Skin epidermis (tissue), 12 donors: ENCODE measurements around the gene PCDHGA5.
A peak's percentile ranks its signal among the peaks of the same experiment; 100 is the strongest.
"Not testable (repeated sequence)": the region's sequence is repeated elsewhere in the genome, so short reads cannot be mapped to it uniquely, and the experiment has no call there.

Source experiments
- H3K27ac ChIP-seq, 21 experiments: fragments of 200-600 bp; sonication (generic) in 11 of 21; one replicate each; pipeline ENCODE4 v1.5.0; 2020; ENCODE audit warnings: mild to moderate bottlenecking in 3 of 21, inconsistent platforms in 2 of 21, moderate library complexity in 2 of 21
- H3K4me3 ChIP-seq, 7 experiments: fragments of 200-600 bp; sonication (generic) in 2 of 7; one replicate each; pipeline ENCODE4 v1.5.0; 2020; ENCODE audit warnings: inconsistent platforms in 2 of 7, mild to moderate bottlenecking in 2 of 7, moderate library complexity in 1 of 7

Gene PCDHGA5

DNA sequence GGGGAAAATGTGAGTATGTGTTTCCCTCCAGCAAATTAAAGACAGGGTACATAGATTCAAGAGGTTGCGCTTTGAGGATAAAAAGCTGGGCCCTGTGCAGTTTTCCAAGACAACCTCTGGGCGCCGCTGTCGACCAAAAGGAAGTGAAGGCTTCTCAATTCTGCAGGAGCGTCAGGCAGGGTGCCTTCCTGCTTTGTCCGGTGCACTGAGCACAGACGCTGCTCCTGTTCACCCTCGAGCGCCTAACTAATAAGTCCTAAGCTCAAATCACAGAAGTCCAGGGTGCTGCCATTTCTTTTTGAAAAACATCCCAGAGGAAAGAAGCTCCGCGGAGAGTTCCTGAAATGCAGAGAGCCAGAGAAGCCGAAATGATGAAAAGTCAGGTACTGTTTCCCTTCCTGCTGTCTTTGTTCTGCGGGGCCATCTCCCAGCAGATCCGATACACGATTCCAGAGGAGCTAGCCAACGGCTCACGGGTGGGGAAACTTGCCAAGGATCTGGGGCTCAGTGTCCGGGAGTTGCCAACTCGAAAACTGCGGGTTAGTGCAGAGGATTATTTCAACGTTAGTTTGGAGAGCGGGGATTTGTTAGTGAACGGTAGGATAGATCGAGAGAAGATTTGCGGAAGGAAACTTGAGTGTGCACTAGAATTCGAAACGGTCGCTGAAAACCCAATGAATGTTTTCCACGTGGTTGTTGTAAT, 13.9 kb upstream of the PCDHGA5 start, which contains the start of gene PCDHGB1:
TSS of gene PCDHGB1 (plus strand) at position 183 of the 703 bp plus-strand sequence. CDS start at position 345, 162 bp downstream.
- no peak within 1 kb of the TSS for H3K27ac ChIP-seq
- H3K4me3 ChIP-seq: no peak within 1 kb of the TSS

DNA sequence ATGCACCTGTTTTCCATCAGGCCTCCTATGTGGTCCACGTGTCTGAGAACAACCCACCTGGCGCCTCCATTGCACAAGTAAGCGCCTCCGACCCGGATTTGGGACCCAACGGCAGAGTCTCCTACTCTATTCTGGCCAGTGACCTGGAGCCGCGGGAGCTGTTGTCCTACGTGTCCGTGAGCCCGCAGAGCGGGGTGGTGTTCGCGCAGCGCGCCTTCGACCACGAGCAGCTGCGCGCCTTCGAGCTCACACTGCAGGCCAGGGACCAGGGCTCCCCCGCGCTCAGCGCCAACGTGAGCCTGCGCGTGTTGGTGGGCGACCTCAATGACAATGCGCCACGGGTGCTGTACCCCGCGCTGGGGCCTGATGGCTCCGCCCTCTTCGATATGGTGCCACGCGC, 12.4 kb upstream of the PCDHGA5 start:
- H3K4me3 ChIP-seq: no peak overlapping the region
- no peak overlapping the region for H3K27ac ChIP-seq

DNA sequence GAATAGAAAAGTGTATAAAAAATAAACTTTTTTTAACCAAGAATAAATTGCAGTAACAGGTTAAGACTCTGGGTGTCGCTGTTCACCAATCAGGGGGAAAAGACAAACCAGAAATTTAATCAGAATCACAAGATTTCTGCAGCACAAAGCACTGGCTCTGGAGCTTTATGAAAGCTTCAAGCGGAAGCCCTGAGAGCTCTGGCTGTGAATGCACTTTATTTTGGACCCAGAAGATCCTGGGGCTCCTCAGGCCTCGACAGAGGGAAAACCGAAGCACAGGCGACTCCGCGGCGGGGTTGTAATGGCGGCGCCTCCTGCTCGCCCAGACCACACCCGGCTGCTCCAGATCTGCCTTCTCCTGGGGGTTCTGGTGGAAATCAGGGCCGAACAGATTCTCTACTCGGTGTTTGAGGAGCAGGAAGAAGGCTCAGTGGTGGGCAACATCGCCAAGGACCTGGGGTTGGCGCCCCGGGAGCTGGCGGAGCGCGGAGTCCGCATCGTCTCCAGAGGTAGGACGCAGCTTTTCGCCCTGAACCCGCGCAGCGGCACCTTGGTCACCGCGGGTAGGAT, 9.0 kb upstream of the PCDHGA5 start, which contains the start of gene PCDHGA4:
TSS of gene PCDHGA4 (plus strand) at position 122 of the 570 bp plus-strand sequence. CDS start at position 209, 87 bp downstream.
- Histone ChIP-seq H3K27ac (no peak within 1 kb of the TSS), H3K4me3 (no peak within 1 kb of the TSS)

DNA sequence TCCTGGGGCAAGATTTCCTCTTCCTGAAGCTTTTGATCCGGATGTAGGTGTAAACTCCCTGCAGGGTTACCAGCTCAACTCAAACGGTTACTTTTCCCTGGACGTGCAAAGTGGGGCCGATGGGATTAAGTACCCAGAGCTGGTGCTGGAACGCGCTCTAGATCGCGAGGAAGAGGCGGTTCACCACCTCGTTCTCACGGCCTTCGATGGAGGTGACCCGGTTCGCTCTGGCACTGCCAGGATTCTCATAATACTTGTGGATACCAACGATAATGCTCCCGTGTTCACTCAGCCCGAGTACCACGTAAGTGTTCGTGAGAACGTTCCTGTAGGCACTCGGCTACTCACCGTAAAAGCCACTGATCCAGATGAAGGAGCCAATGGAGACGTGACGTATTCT, 8.3 kb upstream of the PCDHGA5 start:
- Histone ChIP-seq H3K27ac (no peak overlapping the region), H3K4me3 (no peak overlapping the region)

DNA sequence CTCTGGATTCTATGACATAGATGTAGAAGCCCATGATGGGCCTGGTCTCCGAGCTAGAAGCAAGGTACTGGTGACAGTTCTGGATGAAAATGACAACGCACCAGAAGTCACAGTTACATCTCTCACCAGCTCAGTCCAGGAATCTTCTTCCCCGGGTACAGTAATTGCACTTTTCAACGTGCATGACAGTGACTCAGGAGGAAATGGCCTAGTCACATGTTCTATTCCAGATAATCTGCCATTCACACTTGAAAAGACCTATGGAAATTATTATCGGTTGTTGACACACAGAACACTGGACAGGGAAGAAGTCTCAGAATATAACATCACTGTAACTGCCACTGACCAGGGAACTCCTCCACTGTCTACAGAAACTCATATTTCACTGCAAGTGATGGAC, 7.8 kb upstream of the PCDHGA5 start:
- H3K4me3 ChIP-seq: no peak overlapping the region
- no peak overlapping the region for H3K27ac ChIP-seq

DNA sequence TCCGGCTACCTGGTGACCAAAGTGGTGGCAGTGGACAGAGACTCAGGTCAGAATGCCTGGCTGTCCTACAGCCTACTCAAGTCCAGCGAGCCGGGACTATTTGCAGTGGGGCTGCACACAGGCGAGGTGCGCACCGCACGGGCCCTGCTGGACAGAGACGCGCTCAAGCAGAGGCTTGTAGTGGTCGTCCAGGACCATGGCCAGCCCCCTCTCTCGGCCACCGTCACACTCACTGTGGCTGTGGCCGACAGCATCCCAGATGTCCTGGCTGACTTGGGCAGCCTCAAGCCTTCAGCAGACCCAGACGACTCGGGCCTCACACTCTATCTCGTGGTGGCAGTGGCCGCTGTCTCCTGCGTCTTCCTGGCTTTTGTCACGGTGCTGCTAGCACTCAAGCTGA, 7.0 kb upstream of the PCDHGA5 start:
- no peak overlapping the region for H3K27ac ChIP-seq
- H3K4me3 ChIP-seq: no peak overlapping the region

DNA sequence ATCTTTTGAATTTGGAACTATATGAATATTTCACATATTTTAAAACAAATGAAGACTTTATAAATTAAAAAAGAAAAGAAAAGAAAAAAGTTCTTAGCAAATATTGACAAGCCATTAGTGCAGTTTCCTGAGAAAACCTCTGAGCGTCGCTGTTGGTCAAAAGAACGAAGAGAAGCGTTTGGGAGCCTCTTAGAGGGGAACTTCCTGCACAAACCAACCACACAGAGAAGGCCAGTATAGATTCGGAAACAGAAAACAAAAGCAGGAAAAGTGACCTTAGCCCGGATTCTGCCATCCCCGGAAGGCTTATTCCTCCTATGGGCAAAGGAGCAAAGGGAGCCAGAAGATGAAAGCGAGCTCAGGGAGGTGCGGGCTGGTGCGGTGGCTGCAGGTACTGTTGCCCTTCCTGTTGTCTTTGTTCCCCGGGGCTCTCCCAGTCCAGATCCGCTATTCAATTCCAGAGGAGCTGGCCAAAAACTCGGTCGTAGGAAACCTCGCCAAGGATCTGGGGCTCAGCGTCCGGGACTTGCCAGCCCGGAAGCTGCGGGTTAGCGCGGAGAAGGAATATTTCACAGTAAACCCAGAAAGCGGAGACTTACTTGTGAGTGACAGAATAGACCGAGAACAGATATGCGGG, 4.1 kb upstream of the PCDHGA5 start, which contains the start of gene PCDHGB2:
TSS of gene PCDHGB2 (plus strand) at position 205 of the 637 bp plus-strand sequence. CDS start at position 347, 142 bp downstream.
- H3K4me3 ChIP-seq: peak within 1 kb of the TSS in 4 of 7 experiments; percentile 9 to 24 (median 16)
- no peak within 1 kb of the TSS for H3K27ac ChIP-seq

DNA sequence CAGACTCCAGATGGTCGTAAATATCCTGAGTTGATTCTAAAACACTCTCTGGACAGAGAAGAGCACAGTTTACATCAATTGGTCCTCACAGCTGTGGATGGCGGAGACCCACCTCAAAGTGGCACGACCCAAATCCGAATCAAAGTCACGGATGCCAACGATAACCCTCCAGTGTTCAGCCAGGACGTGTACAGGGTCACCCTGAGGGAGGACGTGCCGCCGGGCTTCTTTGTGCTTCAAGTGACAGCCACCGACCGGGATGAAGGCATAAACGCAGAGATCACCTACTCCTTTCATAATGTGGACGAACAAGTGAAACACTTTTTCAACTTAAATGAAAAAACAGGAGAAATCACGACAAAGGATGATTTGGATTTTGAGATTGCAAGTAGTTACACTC, 3.3 kb upstream of the PCDHGA5 start:
- Histone ChIP-seq H3K4me3 (no peak overlapping the region), H3K27ac (no peak overlapping the region)

DNA sequence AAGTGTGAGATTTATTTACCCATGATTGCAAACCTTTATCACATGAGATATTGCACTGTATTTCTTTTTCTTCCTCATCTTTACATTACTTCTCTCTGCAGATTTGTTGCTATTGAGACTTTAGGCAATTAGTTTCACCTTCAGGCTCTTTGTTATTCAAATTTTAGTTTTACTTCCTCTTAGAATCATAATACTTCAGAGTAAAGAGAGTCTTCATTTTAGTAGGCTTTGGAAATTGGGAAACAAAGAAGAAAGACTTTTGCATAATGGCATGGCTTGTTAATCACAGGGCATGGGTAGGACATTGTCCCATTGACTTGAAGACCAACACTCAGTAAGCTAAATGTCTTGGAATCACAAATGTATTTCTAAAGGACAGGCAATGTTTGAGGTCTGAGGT, 1.2 kb upstream of the PCDHGA5 start:
- Histone ChIP-seq H3K4me3 (no peak overlapping the region), H3K27ac (no peak overlapping the region)

DNA sequence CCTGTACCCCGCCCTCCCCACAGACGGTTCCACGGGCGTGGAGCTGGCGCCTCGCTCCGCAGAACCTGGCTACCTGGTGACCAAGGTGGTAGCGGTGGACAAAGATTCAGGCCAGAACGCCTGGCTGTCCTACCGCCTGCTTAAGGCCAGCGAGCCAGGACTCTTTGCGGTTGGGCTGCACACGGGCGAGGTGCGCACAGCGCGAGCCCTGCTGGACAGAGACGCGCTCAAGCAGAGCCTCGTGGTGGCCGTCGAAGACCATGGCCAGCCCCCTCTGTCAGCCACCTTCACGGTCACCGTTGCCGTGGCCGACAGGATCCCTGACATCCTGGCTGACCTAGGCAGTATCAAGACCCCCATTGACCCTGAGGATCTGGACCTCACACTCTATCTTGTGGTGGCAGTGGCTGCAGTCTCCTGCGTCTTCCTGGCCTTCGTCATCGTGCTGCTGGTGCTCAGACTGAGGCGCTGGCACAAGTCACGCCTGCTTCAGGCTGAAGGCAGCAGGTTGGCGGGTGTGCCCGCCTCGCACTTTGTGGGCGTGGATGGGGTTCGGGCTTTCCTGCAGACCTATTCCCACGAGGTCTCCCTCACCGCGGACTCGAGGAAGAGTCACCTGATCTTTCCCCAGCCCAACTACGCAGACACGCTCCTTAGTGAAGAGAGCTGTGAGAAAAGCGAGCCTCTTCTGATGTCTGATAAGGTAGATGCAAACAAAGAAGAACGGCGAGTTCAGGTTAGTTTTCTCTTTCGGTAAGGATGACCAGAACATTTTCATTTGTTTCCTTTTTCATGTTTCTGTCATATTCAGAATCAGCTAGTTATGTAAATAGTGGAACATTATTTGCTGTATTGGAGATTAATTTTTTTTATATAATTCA, 2.3 kb downstream of the PCDHGA5 start:
- no peak overlapping the region for H3K27ac ChIP-seq
- no peak overlapping the region for H3K4me3 ChIP-seq

DNA sequence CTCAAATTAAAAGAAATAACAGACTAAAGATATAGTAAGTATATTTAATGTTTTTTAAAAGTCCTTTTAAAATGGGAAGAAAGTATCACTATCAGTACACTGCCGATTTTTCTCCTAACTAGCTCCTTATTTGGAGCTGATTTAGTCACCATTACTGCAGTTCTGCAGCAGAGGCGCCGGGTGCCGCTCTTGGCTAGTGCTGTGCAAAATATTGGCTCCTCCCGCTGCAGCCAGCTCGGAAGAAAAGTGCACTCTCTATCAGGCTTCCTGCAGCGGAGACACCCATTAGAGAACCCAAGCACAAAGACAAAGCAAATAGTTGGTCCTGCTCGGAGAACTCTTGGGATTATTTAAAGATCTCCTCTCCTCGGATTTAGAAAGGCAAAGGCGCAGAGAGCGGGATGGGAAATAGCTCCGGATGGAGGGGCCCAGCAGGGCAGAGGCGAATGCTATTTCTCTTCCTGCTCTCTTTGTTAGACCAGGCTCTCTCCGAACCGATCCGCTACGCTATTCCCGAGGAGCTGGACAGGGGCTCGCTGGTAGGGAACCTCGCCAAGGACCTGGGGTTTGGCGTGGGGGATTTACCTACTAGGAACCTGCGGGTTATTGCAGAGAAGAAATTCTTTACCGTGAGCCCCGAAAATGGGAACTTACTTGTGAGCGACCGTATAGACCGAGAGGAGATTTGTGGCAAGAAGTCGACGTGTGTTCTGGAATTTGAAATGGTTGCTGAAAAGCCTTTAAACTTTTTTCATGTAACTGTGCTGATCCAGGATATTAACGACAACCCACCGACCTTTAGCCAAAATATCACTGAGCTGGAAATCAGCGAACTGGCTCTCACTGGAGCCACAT, 6.3 kb downstream of the PCDHGA5 start, which contains the start of gene PCDHGB3:
TSS of gene PCDHGB3 (plus strand) at position 249 of the 855 bp plus-strand sequence. CDS start at position 402, 153 bp downstream.
- H3K27ac ChIP-seq: no peak within 1 kb of the TSS
- H3K4me3 ChIP-seq: peak within 1 kb of the TSS in 1 of 7 experiments; percentile 5

DNA sequence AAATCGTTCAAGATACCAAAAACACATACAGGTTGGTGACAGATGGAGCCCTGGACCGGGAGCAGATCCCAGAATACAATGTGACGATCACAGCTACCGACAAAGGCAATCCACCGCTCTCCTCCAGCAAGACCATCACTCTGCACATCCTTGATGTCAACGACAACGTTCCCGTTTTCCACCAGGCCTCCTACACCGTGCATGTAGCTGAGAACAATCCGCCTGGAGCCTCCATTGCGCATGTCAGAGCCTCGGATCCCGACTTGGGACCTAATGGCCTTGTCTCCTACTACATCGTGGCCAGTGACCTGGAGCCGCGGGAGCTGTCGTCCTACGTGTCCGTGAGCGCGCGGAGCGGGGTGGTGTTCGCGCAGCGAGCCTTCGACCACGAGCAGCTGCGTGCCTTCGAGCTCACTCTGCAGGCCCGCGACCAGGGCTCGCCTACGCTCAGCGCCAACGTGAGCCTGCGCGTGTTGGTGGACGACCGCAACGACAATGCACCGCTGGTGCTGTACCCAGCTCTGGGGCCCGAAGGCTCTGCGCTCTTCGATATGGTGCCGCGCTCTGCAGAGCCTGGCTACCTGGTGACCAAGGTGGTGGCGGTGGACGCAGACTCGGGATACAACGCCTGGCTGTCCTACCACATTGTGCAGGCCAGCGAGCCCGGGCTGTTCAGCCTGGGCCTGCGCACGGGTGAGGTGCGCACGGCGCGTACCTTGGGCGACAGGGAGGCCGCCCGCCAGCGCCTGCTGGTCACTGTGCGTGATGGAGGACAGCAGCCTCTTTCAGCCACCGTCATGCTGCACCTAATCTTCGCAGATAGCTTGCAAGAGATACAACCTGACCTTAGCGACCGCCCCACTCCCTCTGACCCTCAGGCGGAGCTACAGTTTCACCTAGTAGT, 7.9 kb downstream of the PCDHGA5 start:
- Histone ChIP-seq H3K4me3 (no peak overlapping the region), H3K27ac (no peak overlapping the region)

DNA sequence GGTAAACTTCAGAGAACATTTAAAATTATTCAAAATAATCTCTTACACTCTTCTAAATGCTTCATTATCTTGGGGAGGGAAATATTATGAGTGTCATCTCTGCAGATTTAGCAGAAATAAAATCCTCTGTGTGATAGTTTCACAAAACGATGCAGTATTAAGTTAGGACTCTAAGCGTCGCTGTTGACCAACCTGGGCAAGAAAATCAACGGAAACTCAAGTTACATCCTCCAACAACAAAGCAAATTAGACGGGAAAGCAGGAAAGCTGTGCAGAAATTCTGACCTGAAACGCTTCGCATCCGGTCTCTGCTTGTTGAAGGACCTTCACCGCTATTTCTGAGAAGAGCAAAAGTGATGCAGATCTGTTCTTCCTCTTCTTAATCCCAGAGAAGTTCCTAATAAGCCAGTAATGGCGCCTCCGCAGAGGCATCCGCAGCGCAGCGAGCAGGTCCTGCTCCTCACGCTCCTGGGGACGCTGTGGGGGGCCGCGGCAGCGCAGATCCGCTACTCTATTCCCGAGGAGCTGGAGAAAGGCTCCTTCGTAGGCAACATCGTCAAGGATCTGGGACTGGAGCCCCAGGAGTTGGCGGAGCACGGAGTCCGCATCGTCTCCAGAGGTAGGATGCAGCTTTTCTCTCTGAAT, 9.8 kb downstream of the PCDHGA5 start, which contains the start of gene PCDHGA6:
TSS of gene PCDHGA6 (plus strand) at position 219 of the 645 bp plus-strand sequence. CDS start at position 412, 193 bp downstream.
- H3K4me3 ChIP-seq: peak within 1 kb of the TSS in 4 of 7 experiments; percentile 2 to 23 (median 10)

DNA sequence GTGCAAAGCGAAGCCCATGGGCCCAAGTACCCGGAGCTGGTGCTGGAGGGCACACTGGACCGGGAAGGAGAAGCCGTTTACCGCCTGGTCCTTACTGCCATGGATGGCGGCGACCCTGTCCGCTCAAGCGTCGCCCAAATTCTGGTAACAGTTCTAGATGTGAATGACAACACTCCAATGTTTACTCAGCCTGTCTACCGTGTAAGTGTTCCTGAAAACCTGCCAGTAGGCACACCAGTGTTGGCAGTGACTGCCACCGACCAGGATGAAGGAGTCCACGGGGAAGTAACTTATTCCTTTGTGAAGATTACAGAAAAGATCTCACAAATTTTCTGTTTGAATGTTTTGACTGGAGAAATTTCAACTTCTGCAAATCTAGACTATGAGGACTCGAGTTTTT, 10.7 kb downstream of the PCDHGA5 start:
- H3K4me3 ChIP-seq: no peak overlapping the region
- no peak overlapping the region for H3K27ac ChIP-seq

More for the DNA sequence above, 9.8 kb downstream of the PCDHGA5 start, which contains the start of gene PCDHGA6:
- no peak within 1 kb of the TSS for H3K27ac ChIP-seq

DNA sequence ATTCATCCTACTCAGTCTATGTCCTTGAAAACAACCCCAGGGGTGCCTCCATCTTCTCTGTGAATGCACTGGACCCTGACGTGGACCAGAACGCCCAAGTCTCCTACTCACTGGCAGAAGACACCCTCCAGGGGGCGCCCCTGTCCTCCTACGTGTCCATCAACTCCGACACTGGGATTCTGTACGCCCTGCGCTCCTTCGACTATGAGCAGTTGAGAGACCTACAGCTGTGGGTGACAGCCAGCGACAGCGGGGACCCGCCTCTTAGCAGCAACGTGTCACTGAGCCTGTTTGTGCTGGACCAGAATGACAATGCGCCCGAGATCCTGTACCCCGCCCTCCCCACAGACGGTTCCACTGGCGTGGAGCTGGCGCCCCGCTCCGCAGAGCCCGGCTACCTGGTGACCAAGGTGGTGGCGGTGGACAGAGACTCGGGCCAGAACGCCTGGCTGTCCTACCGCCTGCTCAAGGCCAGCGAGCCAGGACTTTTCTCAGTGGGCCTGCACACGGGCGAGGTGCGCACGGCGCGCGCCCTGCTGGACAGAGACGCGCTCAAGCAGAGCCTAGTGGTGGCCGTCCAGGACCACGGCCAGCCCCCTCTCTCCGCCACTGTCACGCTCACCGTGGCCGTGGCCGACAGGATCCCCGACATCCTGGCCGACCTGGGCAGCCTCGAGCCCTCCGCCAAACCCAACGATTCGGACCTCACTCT, 11.6 kb downstream of the PCDHGA5 start:
- H3K4me3 ChIP-seq, H3K27ac ChIP-seq: not testable (repeated sequence)
